NT2/D1 (cell line): ENCODE results near the gene TMEM129.

Experiments
- SUZ12 ChIP-seq: IDR thresholded peaks from 2 replicates; pipeline ENCODE4 v1.6.1; 2011; ENCODE audit not compliant: insufficient read length, insufficient read depth; ENCODE audit errors: extremely low read depth
- YY1 ChIP-seq: IDR thresholded peaks from 2 replicates; pipeline ENCODE4 v1.6.1; 2011; ENCODE audit not compliant: insufficient read length, insufficient read depth
- ZNF274 ChIP-seq: IDR thresholded peaks from 2 replicates; pipeline ENCODE4 v1.6.1; 2011; ENCODE audit warnings: mild to moderate bottlenecking, low read depth, low read length

DNA sequence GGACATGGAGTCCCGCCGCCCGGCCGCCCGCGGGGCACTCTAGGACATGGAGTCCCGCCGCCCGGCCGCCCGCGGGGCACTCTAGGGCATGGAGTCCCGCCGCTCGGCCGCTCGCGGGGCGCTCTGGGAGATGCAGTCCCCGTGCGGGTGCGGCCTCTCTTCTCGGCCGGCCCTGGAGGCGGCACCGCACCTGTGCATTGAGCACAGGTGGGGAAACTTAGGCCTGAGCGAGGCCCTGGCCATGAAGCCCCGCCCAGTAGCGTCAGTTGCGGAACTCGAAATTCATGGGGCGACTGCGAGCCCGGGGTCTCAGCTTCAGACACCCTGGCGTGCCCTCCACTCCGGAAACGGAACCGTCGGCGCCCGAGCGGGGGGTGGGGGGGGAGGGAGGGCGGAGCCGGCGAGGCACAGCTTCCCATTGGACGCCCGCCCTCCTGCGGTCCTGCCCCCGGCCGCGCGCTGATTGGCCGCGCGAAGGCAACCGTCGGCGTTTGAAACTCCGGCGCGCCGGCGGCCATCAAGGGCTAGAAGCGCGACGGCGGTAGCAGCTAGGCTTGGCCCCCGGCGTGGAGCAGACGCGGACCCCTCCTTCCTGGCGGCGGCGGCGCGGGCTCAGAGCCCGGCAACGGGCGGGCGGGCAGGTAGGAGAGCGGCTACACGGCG, at the start of gene TMEM129, which contains the start of gene TACC3:
- no peak for TF ChIP-seq YY1
- TF ChIP-seq ZNF274: no peak
- no peak for TF ChIP-seq SUZ12
